ENCODE data around the gene RSBN1L. TPM values are rescaled to one million over a fixed set of nuclear protein-coding genes. Genes with fewer than 3 reads are reported as not detected.
"Not testable (repeated sequence)": the region's sequence is repeated elsewhere in the genome, so short reads cannot be mapped to it uniquely, and the experiment has no call there.

RSBN1L gene
- total RNA-seq, 2 donors from 2014 or later = 7.5 to 7.9 TPM

DNA sequence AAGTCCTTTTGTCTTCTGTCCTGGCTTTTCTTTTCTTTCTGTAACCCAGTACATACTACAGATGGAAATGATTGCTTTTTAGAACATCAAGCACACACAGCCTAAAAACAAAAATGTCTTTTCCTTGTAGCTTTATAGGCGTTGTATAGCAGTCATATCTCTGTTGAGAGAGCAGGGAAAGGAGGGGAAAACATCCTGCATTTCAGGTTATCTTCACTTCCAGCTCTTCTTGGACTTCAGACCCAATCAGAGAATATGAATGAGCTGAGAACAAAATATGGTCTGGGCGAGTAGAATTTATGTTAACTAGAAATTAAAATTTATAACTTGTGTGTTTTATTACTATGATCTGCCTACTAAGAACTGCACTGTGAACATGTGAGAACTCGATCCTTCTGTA is 87.3 kb downstream of the RSBN1L start:
- peaks cover 22% of the 10 kb centered on the region for H3K36me3 ChIP-seq
- no peaks in the 10 kb centered on the region for H3K4me1 ChIP-seq
- TF ChIP-seq CTCF (IDR thresholded peaks at IDR 0.05) = no peak
- DNase-seq (ENCODE audit: low spot score) = no peak
- H3K27me3 ChIP-seq = no peaks in the 10 kb centered on the region
- no peaks in the 10 kb centered on the region for H3K9me3 ChIP-seq
- no peak overlapping the region for H3K27ac ChIP-seq
- no peak overlapping the region for H3K4me3 ChIP-seq

- not testable (repeated sequence) for H3K4me1 ChIP-seq; H3K27me3 ChIP-seq; H3K27ac ChIP-seq; DNase-seq (ENCODE audit: low spot score); H3K4me3 ChIP-seq; H3K9me3 ChIP-seq
- peaks cover 13% of the 10 kb centered on the region for H3K36me3 ChIP-seq
These were observed 88.2 kb downstream of the RSBN1L start for GRCh38 chr7:77784426-77784825.

GRCh38 chr7:77786018-77786417 is 89.8 kb downstream of the RSBN1L start:
- Histone ChIP-seq H3K27ac (no peak overlapping the region), H3K4me3 (no peak overlapping the region), H3K9me3 (no peaks in the 10 kb centered on the region), H3K4me1 (no peaks in the 10 kb centered on the region), H3K36me3 (peaks cover under 1% of the 10 kb centered on the region), H3K27me3 (no peaks in the 10 kb centered on the region)
- TF ChIP-seq CTCF (IDR thresholded peaks at IDR 0.05) = no peak
- DNase-seq (ENCODE audit: low spot score) = no peak

DNA sequence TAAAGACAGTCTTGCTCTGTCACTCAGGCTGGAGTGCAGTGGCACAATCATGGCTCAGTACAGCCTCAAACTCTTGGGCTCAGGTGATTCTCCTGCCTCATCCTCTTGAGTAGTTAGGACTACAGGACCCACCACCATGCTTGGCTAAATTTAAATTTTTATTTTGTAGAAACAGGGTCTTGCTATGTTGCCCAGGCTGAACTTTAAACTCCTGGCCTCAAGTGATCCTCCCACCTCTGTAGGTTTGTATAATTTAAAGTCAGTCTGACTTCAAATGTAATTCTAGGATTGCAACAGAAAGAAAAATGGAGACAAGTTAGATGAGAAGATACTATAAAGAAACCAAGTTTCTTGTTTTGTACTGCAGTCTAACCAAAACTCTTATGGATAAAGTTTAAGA is 90.5 kb downstream of the RSBN1L start:
- Histone ChIP-seq H3K27ac (no peak overlapping the region), H3K27me3 (no peaks in the 10 kb centered on the region), H3K4me3 (no peak overlapping the region), H3K4me1 (no peaks in the 10 kb centered on the region), H3K36me3 (no peaks in the 10 kb centered on the region), H3K9me3 (no peaks in the 10 kb centered on the region)
- no peak for DNase-seq (ENCODE audit: low spot score)
- TF ChIP-seq CTCF (IDR thresholded peaks at IDR 0.05) = no peak

- H3K4me3 ChIP-seq = no peak overlapping the region
- H3K9me3 ChIP-seq = no peaks in the 10 kb centered on the region
- H3K4me1 ChIP-seq = no peaks in the 10 kb centered on the region
- H3K27me3 ChIP-seq = no peaks in the 10 kb centered on the region
- no peak for DNase-seq (ENCODE audit: low spot score)
- H3K36me3 ChIP-seq = no peaks in the 10 kb centered on the region
- no peak overlapping the region for H3K27ac ChIP-seq
- no peak for TF ChIP-seq CTCF (IDR thresholded peaks at IDR 0.05)
These were observed 92.2 kb downstream of the RSBN1L start for GRCh38 chr7:77788327-77788902.

DNA sequence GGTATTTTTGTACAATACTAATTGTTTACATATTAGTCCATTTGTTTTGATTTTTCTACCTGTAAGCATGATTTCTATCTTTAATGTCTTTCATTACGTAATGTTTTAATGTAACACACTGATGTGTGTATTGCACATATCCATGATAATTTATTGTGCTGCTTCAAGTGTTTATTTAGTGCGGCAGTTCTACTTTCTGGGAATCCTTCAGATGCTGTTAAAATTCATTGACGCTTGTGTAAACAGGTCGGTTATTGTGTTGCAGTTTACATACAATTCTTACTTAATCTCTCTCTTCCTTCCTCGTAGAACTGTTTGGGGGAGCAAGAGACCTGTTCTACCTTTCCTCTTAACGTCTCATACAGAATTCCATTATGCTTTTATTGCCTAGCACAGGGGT is 95.1 kb downstream of the RSBN1L start:
- Histone ChIP-seq H3K4me1 (peaks cover 0 to 1% of the 10 kb centered on the region in 2 donors), H3K27ac (no peak overlapping the region), H3K36me3 (peaks cover 5% of the 10 kb centered on the region), H3K4me3 (no peak overlapping the region), H3K27me3 (no peaks in the 10 kb centered on the region), H3K9me3 (no peaks in the 10 kb centered on the region)
- TF ChIP-seq CTCF (IDR thresholded peaks at IDR 0.05) = no peak
- no peak for DNase-seq (ENCODE audit: low spot score)
